Stomach (tissue), 9 donors: ENCODE data around the gene PHF21B. TPM values are rescaled to one million over a fixed set of nuclear protein-coding genes. Genes with fewer than 3 reads are reported as not detected.

ENCODE experiments used
- DNase-seq, 2 donors: peaks; one replicate each; pipeline versions ENCODE4 v3.0.0 to v3.0.0-alpha.2; 2013 to 2019
- H3K27ac ChIP-seq, 5 donors: fragments of 200-600 bp in 4 of 5; sonication (generic) in 4 of 5; one replicate each; pipeline ENCODE4 v1.5.1; 2013 to 2019; ENCODE audit warnings: mild to moderate bottlenecking in 1 of 5, moderate library complexity in 1 of 5
- H3K27me3 ChIP-seq, 3 donors: fragments of 200-600 bp; sonication (generic); one replicate each; pipeline ENCODE4 v1.5.1; 2017 to 2019; ENCODE audit warnings: mixed run types in 1 of 3
- H3K36me3 ChIP-seq, 4 donors: fragments of 200-600 bp; sonication (generic); 1 replicate in 3 of 4; 2 replicates in 1 of 4; pipeline ENCODE4 v1.5.1; 2016 to 2019
- H3K4me1 ChIP-seq, 4 donors: fragments of 200-600 bp; sonication (generic); one replicate each; pipeline ENCODE4 v1.5.1; 2016 to 2019
- H3K4me3 ChIP-seq, 4 donors: fragments of 200-600 bp; sonication (generic) in 3 of 4; one replicate each; pipeline ENCODE4 v1.5.1; 2016 to 2019; ENCODE audit warnings: mild to moderate bottlenecking in 1 of 4
- H3K9me3 ChIP-seq, 4 donors: fragments of 200-600 bp; sonication (generic); one replicate each; pipeline ENCODE4 v1.5.1; 2016 to 2019
- EP300 ChIP-seq: sonication (generic); formaldehyde crosslinking; IDR thresholded peaks from one replicate; pipeline ENCODE4 v1.6.1; 2017; ENCODE audit warnings: antibody characterized with exemption
- POLR2A ChIP-seq, 4 donors: fragments of 450-650 bp; IDR thresholded peaks; one replicate each; pipeline ENCODE4 v1.6.1; 2016; ENCODE audit warnings: antibody characterized with exemption in 4 of 4, control low read depth in 2 of 4, mild to moderate bottlenecking in 1 of 4, moderate library complexity in 1 of 4
- POLR2AphosphoS5 ChIP-seq, 3 donors: sonication (generic); formaldehyde crosslinking; IDR thresholded peaks; one replicate each; pipeline ENCODE4 v1.6.1; 2016; ENCODE audit warnings: antibody characterized with exemption in 3 of 3
- WGBS, 5 donors: extraction: QIAGEN DNeasy Blood & Tissue Kit in 3 of 5; methylation state at CpG; one replicate each; pipeline versions ENCODE4 v1.1.5 to v1.1.7; 2013 to 2018; 5-methylcytosine and 5-hydroxymethylcytosine counted together
- intact Hi-C: fragments of 100-400 bp; cut with DNase I; formaldehyde crosslinking; loops from one replicate; pipeline ENCODE4 v1.15.1; 2023; ENCODE audit warnings: low total_unique reads
- polyA plus RNA-seq, 3 donors: library from polyadenylated mRNA; stranded (reverse); fragments of 200-250 nt; gene quantifications; one replicate each; pipeline ENCODE4 v1.2.3, GENCODE V29; 2013
- total RNA-seq, 5 donors: library from RNA; depleted of rRNA; stranded (reverse); fragments of >200 nt; gene quantifications; one replicate each; pipeline versions ENCODE4 v1.1.0 to v1.2.3, GENCODE V29; 2014 to 2016
- TF ChIP-seq, protein P1 (sequence below), 7 experiments: fragments of 450-650 bp in 4 of 7; fragments of 200-600 bp in 3 of 7; sonication (generic) in 3 of 7; IDR thresholded peaks; one replicate each; pipeline ENCODE4 v1.5.1; 2016 to 2019; ENCODE audit warnings: antibody characterized with exemption in 7 of 7, control low read depth in 2 of 7, mild to moderate bottlenecking in 1 of 7
- donor health status: healthy with polysubstance abuse.
- donor health status: Bipolar disorder and iron deficiency.
- donor health status: healthy.

PHF21B gene
- total and polyA plus RNA-seq, 8 donors = 0.12 to 0.45 (median 0.26) TPM; not detected in 4

DNA sequence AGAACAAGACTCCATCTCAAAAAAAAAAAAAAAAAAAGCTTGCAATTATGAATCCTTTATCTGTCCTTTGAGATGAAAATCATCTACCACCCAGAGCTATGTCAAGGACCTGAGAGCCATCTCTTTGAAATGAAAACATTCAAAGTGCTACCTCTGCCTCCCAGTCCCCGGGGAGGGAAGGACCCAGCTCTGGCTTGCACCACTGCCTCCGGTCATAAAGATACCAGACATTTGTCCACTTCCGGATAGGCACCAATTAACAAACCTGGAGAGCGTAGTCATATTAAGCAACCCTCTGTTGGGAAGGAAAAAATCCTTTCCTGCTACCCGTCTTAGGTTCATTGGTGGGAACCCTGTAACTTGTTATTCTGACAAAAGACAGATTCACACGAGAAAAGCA is 158.9 kb downstream of the PHF21B start:
- intact Hi-C loops = no loop called here
- Histone ChIP-seq H3K4me1 (no peaks in the 10 kb centered on the region), H3K36me3 (peaks cover 0 to 9% (median 0%) of the 10 kb centered on the region in 4 donors), H3K4me3 (no peak overlapping the region), H3K9me3 (no peaks in the 10 kb centered on the region), H3K27me3 (no peaks in the 10 kb centered on the region), H3K27ac (no peak overlapping the region)
- 74 to 86% (median 83%) methylated on average over 6 of the region's 6 CpGs for WGBS, 5 donors
- no peak for DNase-seq
- TF ChIP-seq POLR2AphosphoS5 (IDR thresholded peaks at IDR 0.05) (no peak), EP300 (no peak), POLR2A (IDR thresholded peaks at IDR 0.05) (no peak)
- TF ChIP-seq, protein P1, sequence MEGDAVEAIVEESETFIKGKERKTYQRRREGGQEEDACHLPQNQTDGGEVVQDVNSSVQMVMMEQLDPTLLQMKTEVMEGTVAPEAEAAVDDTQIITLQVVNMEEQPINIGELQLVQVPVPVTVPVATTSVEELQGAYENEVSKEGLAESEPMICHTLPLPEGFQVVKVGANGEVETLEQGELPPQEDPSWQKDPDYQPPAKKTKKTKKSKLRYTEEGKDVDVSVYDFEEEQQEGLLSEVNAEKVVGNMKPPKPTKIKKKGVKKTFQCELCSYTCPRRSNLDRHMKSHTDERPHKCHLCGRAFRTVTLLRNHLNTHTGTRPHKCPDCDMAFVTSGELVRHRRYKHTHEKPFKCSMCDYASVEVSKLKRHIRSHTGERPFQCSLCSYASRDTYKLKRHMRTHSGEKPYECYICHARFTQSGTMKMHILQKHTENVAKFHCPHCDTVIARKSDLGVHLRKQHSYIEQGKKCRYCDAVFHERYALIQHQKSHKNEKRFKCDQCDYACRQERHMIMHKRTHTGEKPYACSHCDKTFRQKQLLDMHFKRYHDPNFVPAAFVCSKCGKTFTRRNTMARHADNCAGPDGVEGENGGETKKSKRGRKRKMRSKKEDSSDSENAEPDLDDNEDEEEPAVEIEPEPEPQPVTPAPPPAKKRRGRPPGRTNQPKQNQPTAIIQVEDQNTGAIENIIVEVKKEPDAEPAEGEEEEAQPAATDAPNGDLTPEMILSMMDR (IDR thresholded peaks at IDR 0.05) = no peak

DNA sequence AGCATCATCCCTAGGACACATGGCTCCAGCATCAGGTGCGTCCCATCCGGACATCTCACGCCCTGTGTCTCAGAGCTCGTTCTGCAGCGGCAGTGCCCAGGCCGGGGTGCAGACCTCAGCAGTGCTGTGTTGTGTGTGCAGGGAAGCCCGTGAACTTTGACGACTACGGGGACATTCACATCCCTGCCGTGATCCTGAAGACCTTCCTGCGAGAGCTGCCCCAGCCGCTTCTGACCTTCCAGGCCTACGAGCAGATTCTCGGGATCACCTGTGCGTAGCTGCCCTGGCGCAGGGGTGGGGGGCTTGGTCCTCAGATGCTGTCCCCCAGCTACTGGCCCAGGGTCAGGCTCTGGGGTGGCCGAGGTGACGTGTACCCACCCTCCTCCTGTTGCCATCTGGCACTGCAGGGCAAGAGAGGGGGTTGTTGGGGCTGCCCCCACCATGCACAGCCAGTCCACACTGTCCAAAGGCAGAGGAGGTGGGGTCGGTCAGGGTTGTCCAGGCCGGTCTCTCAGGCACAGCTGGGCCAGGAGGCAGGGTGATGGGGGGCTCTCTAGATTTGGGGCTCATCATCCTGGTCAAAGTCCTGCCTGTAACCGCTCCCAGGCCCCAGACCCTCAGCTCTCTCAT is 160.9 kb downstream of the PHF21B start:
- intact Hi-C loops = no loop called here
- TF ChIP-seq, protein P1 (IDR thresholded peaks at IDR 0.05) = no peak
- TF ChIP-seq POLR2A (IDR thresholded peaks at IDR 0.05) = no peak
- TF ChIP-seq EP300 = no peak
- TF ChIP-seq POLR2AphosphoS5 (IDR thresholded peaks at IDR 0.05) = no peak
- H3K4me3 ChIP-seq = no peak overlapping the region
- no peak for DNase-seq
- no peaks in the 10 kb centered on the region for H3K27me3 ChIP-seq
- no peaks in the 10 kb centered on the region for H3K4me1 ChIP-seq
- peaks cover 4 to 11% (median 9%) of the 10 kb centered on the region in 4 donors for H3K9me3 ChIP-seq
- no peak overlapping the region for H3K27ac ChIP-seq
- peaks cover 0 to 9% (median 0%) of the 10 kb centered on the region in 4 donors for H3K36me3 ChIP-seq
- WGBS, 5 donors = 89 to 98% (median 95%) methylated on average over 20 to 21 of the region's 21 CpGs

DNA sequence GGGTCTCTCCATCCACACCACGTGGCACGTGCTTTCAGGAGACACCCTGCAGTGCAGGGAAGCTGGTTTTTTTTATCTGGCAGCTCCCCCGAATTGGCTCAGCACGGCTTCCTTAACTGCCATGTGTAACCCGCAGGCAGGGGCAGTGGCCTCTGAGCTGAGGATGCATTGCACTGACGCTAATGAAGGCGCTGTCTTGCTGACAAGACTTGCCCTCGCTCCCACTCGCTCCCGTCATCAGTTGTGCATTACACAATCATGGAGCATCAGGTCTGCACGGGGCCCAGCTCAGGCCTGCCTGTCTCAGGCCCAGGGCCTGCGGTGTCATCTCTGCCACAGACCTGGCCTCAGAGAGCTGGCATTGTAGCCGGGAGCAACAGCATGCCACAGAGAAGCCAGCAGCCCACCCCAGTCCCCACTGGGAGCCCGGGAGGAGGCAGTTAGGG is 161.5 kb downstream of the PHF21B start:
- WGBS, 5 donors = 81 to 92% (median 90%) methylated on average over 14 of the region's 14 CpGs; no CpG with 5 or more reads in 1 of the 5 donors
- H3K27me3 ChIP-seq = no peaks in the 10 kb centered on the region
- H3K27ac ChIP-seq = no peak overlapping the region
- no peaks in the 10 kb centered on the region for H3K4me1 ChIP-seq
- H3K9me3 ChIP-seq = peaks cover 5 to 12% (median 11%) of the 10 kb centered on the region in 4 donors
- no peak overlapping the region for H3K4me3 ChIP-seq
- H3K36me3 ChIP-seq = peaks cover 0 to 9% (median 0%) of the 10 kb centered on the region in 4 donors
- DNase-seq = no peak
- TF ChIP-seq, protein P1 (IDR thresholded peaks at IDR 0.05) = no peak
- intact Hi-C loops = no loop called here

DNA sequence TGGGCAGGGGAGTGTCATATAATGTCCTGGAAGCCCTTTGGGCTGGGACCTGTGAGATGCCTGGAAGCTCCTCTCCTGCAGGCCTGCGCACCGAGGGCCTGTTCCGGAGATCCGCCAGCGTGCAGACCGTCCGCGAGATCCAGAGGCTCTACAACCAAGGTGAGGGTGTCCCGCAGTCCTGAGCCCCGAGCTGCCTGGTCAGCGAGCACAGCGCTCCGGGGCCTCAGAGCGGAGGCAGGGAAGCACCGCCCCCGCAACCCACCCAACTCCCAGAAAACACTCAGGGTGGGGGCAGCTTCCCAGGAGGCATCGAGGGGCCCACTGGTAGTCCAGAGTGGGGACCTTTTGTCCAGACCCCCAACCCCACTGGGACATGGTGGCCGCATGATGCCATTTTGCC is 161.9 kb downstream of the PHF21B start:
- 60 to 97% (median 93%) methylated on average over 1 to 18 of the region's 18 CpGs for WGBS, 5 donors
- Histone ChIP-seq H3K4me1 (no peaks in the 10 kb centered on the region), H3K9me3 (peaks cover 5 to 12% (median 11%) of the 10 kb centered on the region in 4 donors), H3K27me3 (no peaks in the 10 kb centered on the region), H3K27ac (no peak overlapping the region), H3K36me3 (peaks cover 0 to 9% (median 0%) of the 10 kb centered on the region in 4 donors), H3K4me3 (no peak overlapping the region)
- intact Hi-C loops = no loop called here
- no peak for TF ChIP-seq EP300
- TF ChIP-seq, protein P1 (IDR thresholded peaks at IDR 0.05) = no peak
- TF ChIP-seq POLR2A (IDR thresholded peaks at IDR 0.05) = no peak
- no peak for TF ChIP-seq POLR2AphosphoS5 (IDR thresholded peaks at IDR 0.05)
- no peak for DNase-seq
